Measurements from ENCODE around the gene PPP3CA. TPM values are rescaled to one million over a fixed set of nuclear protein-coding genes. Genes with fewer than 3 reads are reported as not detected.

PPP3CA gene
- total and polyA plus RNA-seq, 5 donors, result 8.3 to 27.2 (median 18.7) TPM

DNA sequence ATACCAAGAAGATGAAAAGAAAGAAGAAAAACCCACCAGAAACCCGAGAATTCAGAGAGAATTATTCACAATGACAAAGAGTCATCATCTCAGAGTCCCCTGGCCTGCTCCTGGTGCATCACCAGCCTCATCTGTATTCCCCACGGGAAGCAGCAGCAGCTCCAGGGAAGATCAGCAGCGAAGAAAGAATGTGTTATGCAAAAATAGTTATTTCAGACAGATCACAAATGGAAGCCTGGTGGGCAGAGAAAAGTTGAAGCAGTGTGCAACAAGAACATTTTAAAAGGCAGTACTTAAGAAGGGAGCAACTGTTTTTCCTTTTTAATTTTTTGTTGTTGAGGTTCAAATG is 189.2 kb downstream of the PPP3CA start:
- no peaks in the 10 kb centered on the region for H3K9me3 ChIP-seq (ENCODE audit: control insufficient read depth, low read length)
- no peak for DNase-seq
- no peak overlapping the region for H3K27ac ChIP-seq (ENCODE audit: low read length)
- H3K27me3 ChIP-seq (ENCODE audit: control insufficient read depth, insufficient read depth), result no peaks in the 10 kb centered on the region
- WGBS, result 63% methylated on average over 3 of the region's 3 CpGs
- no peak for ATAC-seq
- no peak overlapping the region for H3K4me3 ChIP-seq (ENCODE audit: low read length)
- intact Hi-C loops (cut with DNase I), result no loop called here
- H3K4me1 ChIP-seq (ENCODE audit: control insufficient read depth, insufficient read depth, low read length), result peaks cover 2% of the 10 kb centered on the region

DNA sequence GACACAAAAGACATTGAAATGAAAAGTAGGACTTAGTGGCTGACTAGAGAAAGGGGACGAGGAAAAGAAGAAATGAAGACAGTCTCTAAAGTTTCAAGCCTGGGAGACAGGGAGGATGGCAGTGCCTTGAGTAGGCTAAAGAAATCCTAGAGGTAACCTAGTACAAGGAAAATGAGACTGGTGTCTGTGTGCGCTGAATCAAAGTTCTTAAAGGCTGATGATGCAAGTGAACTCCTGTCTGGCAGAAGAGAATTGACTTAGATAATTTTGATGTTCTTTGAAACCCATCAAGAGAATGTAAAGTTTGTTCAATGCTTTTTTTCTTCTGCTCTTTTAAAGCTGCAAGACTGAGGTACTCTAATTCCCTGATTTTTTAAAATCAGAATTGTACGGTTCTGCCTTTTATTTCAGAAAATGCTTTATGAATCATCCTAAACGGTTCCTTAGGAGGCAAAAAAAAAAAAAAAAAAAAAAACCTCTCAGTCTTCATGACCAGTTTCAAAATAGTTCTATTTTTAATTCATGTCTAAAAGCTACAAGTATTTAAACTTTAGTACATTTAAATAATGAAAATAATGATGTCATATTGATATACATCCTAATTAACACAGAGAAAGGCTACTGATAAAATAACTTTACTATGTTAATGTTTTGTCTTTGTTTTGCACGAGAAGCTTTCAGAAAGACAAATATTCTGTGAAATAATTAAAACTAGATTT is 189.8 kb downstream of the PPP3CA start:
- no peaks in the 10 kb centered on the region for H3K9me3 ChIP-seq (ENCODE audit: control insufficient read depth, low read length)
- H3K4me1 ChIP-seq (ENCODE audit: control insufficient read depth, insufficient read depth, low read length), result peaks cover 2% of the 10 kb centered on the region
- H3K27ac ChIP-seq (ENCODE audit: low read length), result no peak overlapping the region
- 75% methylated on average over 5 of the region's 5 CpGs for WGBS
- no peaks in the 10 kb centered on the region for H3K27me3 ChIP-seq (ENCODE audit: control insufficient read depth, insufficient read depth)
- intact Hi-C loops (cut with DNase I), result no loop called here
- H3K4me3 ChIP-seq (ENCODE audit: low read length), result no peak overlapping the region
- DNase-seq (no peak), ATAC-seq (no peak)

DNA sequence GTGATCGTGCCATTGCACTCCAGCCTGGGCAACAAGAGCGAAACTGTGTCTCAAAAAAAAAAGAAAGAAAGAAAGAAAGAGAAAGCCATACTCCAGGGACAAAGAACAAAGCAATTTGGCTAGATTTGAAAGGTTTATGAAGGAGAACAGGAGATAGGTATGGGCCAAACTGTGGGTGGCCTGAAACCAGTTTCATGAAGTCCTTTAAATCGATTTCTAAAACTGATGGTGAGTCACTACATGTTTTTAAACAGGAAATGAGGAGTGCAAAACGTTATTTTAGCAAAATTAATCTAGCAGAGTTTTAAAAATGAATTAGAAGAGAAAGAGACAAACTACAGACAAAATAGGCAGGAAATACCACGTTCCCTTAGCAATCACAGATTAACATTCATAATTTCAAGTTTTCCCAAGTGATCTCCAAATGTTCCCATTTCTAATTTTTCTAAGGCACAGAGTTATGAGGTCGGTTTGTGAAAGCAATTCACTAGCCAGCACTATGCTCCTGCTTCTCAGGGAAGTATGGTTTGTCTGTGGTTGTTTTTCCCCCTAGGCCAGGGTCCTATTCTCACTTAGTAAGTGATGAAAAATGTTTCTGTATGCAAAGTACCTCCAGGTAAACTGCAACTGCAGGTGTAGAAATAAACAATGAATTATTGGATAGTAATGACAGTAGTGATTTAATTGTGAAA is 190.6 kb downstream of the PPP3CA start:
- intact Hi-C loops (cut with DNase I), result no loop called here
- no peaks in the 10 kb centered on the region for H3K27me3 ChIP-seq (ENCODE audit: control insufficient read depth, insufficient read depth)
- 61% methylated on average over 6 of the region's 6 CpGs for WGBS
- H3K27ac ChIP-seq (ENCODE audit: low read length), result no peak overlapping the region
- no peak for DNase-seq
- H3K9me3 ChIP-seq (ENCODE audit: control insufficient read depth, low read length), result no peaks in the 10 kb centered on the region
- ATAC-seq, result no peak
- no peak overlapping the region for H3K4me3 ChIP-seq (ENCODE audit: low read length)
- peaks cover 2% of the 10 kb centered on the region for H3K4me1 ChIP-seq (ENCODE audit: control insufficient read depth, insufficient read depth, low read length)

DNA sequence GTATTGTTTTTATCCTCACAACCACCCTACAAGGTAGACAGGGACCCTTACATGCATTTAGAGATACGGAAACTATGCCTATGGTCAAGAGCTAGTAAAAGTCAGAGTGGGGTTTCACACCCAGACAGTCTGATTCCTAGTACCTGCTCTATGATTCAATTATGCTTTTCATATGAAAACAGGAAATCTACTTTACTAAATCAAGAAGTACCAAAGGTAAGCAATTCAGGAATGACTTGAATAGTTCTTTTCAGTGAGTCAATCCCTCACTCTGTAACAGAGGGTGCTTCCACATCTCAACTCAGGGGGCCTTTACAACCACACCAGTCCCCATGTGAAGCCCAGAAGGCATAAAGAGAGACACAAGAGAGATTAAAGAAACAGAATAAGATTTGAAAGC is 191.4 kb downstream of the PPP3CA start:
- no peaks in the 10 kb centered on the region for H3K9me3 ChIP-seq (ENCODE audit: control insufficient read depth, low read length)
- no peak for ATAC-seq
- WGBS, result 97% methylated on average over 1 of the region's 1 CpG

DNA sequence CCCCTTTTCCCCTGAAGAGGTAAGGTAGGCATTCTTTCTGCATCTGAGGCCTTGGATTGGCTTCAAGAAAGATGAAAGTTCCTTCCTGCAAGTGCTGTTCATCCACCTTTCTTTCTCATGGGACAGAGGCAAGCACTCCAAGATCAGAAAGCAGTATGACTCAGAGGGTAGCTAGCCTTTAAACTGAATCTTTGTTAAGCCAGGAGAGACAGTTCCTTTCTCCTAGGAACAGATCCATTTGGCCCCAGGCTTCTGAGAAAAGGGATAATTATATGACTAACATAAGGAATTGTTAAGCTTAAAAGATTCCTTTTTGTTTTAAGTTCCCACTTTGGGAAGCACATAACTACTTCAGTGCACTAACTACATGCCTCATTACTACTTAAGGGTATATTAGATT is 192.0 kb downstream of the PPP3CA start:
- Histone ChIP-seq H3K9me3 (ENCODE audit: control insufficient read depth, low read length) (no peaks in the 10 kb centered on the region), H3K27ac (ENCODE audit: low read length) (no peak overlapping the region), H3K4me3 (ENCODE audit: low read length) (no peak overlapping the region), H3K4me1 (ENCODE audit: control insufficient read depth, insufficient read depth, low read length) (peaks cover 2% of the 10 kb centered on the region), H3K27me3 (ENCODE audit: control insufficient read depth, insufficient read depth) (no peaks in the 10 kb centered on the region)
- intact Hi-C loops (cut with DNase I), result no loop called here
- ATAC-seq (no peak), DNase-seq (no peak)

More for the DNA sequence above, 191.4 kb downstream of the PPP3CA start:
- H3K27ac ChIP-seq (ENCODE audit: low read length), result no peak overlapping the region
- no peaks in the 10 kb centered on the region for H3K27me3 ChIP-seq (ENCODE audit: control insufficient read depth, insufficient read depth)
- H3K4me3 ChIP-seq (ENCODE audit: low read length), result no peak overlapping the region
- peaks cover 2% of the 10 kb centered on the region for H3K4me1 ChIP-seq (ENCODE audit: control insufficient read depth, insufficient read depth, low read length)
- no peak for DNase-seq
- intact Hi-C loops (cut with DNase I), result no loop called here

DNA sequence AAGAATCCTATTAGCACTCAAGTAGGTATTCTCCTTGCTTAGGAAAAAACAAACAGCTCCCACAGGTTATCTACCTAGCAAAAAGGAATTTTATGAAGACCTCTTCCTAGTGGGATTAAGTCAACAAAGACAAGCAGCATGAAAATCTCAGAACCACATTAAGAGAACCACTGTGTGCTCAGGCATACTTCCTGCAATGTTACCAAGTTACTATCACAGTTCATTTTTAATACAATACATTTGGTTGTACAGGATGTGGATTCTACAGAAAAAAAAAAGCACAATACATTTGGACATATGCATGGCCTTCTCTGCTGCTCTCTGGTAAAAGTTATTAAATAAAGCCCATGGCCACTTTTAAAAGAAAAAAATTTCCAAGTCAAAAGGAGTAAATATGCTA is 193.7 kb downstream of the PPP3CA start:
- ATAC-seq, result no peak
- H3K27me3 ChIP-seq (ENCODE audit: control insufficient read depth, insufficient read depth), result no peaks in the 10 kb centered on the region
- no peak overlapping the region for H3K4me3 ChIP-seq (ENCODE audit: low read length)
- DNase-seq, result no peak
- H3K4me1 ChIP-seq (ENCODE audit: control insufficient read depth, insufficient read depth, low read length), result peaks cover 2% of the 10 kb centered on the region
- intact Hi-C loops (cut with DNase I), result loop anchor here in 1 of 4 donors (5.0 kb wide), 1 partner anchor 584 kb away; no protein-coding TSS in a partner anchor
- no peaks in the 10 kb centered on the region for H3K9me3 ChIP-seq (ENCODE audit: control insufficient read depth, low read length)
- H3K27ac ChIP-seq (ENCODE audit: low read length), result no peak overlapping the region

- no peaks in the 10 kb centered on the region for H3K27me3 ChIP-seq (ENCODE audit: control insufficient read depth, insufficient read depth)
- DNase-seq (no peak), ATAC-seq (no peak)
- H3K4me1 ChIP-seq (ENCODE audit: control insufficient read depth, insufficient read depth, low read length), result peaks cover 2% of the 10 kb centered on the region
- 94% methylated on average over 3 of the region's 3 CpGs for WGBS
- no peak overlapping the region for H3K27ac ChIP-seq (ENCODE audit: low read length)
- H3K4me3 ChIP-seq (ENCODE audit: low read length), result no peak overlapping the region
- intact Hi-C loops (cut with DNase I), result loop anchor here in 1 of 4 donors (5.0 kb wide), 1 partner anchor 585 kb away; no protein-coding TSS in a partner anchor
- H3K9me3 ChIP-seq (ENCODE audit: control insufficient read depth, low read length), result no peaks in the 10 kb centered on the region
Measured at GRCh38 chr4:101152521-101152920, 194.8 kb downstream of the PPP3CA start.

DNA sequence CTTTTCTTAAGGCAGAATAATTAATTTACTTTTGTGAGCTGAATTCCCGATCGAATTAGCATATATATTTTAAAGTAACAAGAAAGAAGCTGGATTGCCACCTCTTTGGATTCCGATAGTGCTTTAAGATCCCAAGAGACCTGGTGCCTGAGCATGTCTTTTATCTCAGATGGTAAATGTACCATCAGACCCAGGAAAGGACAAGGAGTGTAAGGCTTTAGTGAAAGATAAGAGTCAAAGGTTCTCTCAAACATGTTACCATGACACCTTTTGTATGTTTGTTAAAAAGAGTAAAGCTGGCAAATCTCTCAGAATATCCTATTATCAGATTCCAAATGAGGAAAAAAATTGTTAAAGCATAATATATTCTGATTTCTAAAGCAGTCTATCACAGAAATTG is 198.8 kb downstream of the PPP3CA start:
- ATAC-seq (no peak), DNase-seq (no peak)
- H3K27me3 ChIP-seq (ENCODE audit: control insufficient read depth, insufficient read depth), result no peaks in the 10 kb centered on the region
- H3K27ac ChIP-seq (ENCODE audit: low read length), result no peak overlapping the region
- no peaks in the 10 kb centered on the region for H3K4me1 ChIP-seq (ENCODE audit: control insufficient read depth, insufficient read depth, low read length)
- no peak overlapping the region for H3K4me3 ChIP-seq (ENCODE audit: low read length)
- no peaks in the 10 kb centered on the region for H3K9me3 ChIP-seq (ENCODE audit: control insufficient read depth, low read length)
- intact Hi-C loops (cut with DNase I), result no loop called here
- WGBS, result 91% methylated on average over 3 of the region's 3 CpGs

GRCh38 chr4:101147283-101147682 is 200.0 kb downstream of the PPP3CA start:
- no peak for ATAC-seq
- no peaks in the 10 kb centered on the region for H3K27me3 ChIP-seq (ENCODE audit: control insufficient read depth, insufficient read depth)
- no peak for DNase-seq
- no peaks in the 10 kb centered on the region for H3K9me3 ChIP-seq (ENCODE audit: control insufficient read depth, low read length)
- no peaks in the 10 kb centered on the region for H3K4me1 ChIP-seq (ENCODE audit: control insufficient read depth, insufficient read depth, low read length)
- H3K27ac ChIP-seq (ENCODE audit: low read length), result no peak overlapping the region
- intact Hi-C loops (cut with DNase I), result no loop called here
- H3K4me3 ChIP-seq (ENCODE audit: low read length), result no peak overlapping the region

DNA sequence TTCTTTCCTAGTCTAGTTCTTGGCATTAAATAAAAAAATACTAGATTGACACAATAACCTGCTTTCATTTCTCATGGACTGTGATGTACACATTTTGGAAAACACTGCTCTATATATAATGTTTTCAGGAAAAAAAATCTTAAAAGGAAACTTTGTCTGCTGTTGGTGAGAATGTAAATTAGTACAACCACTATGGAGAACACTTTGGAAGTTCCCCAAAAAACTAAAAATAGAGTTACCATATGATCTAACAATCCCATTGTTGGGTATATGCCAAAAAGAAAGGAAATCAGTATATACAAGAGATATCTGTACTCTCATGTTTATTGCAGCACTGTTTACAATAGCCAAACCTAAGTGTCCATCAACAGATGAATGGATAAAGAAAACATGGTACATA is 202.3 kb downstream of the PPP3CA start:
- Histone ChIP-seq H3K27ac (ENCODE audit: low read length) (no peak overlapping the region), H3K4me3 (ENCODE audit: low read length) (no peak overlapping the region), H3K27me3 (ENCODE audit: control insufficient read depth, insufficient read depth) (no peaks in the 10 kb centered on the region), H3K9me3 (ENCODE audit: control insufficient read depth, low read length) (no peaks in the 10 kb centered on the region), H3K4me1 (ENCODE audit: control insufficient read depth, insufficient read depth, low read length) (no peaks in the 10 kb centered on the region)
- no peak for DNase-seq
- intact Hi-C loops (cut with DNase I), result no loop called here
- ATAC-seq, result no peak

GRCh38 chr4:101142259-101142658 is 205.1 kb downstream of the PPP3CA start:
- 77% methylated on average over 4 of the region's 4 CpGs for WGBS
- Histone ChIP-seq H3K9me3 (ENCODE audit: control insufficient read depth, low read length) (no peaks in the 10 kb centered on the region), H3K4me1 (ENCODE audit: control insufficient read depth, insufficient read depth, low read length) (peaks cover 2% of the 10 kb centered on the region), H3K27me3 (ENCODE audit: control insufficient read depth, insufficient read depth) (no peaks in the 10 kb centered on the region), H3K27ac (ENCODE audit: low read length) (no peak overlapping the region), H3K4me3 (ENCODE audit: low read length) (no peak overlapping the region)
- intact Hi-C loops (cut with DNase I), result no loop called here
- ATAC-seq, result no peak
- DNase-seq, result no peak
